T-helper 1 cell (primary cell): ENCODE results near the gene ARL15.

Experiments used
- DNase-seq, 5 donors: peaks; one replicate each; pipeline ENCODE4 v3.0.0-alpha.2; 2012 to 2020

The ARL15 gene

DNA sequence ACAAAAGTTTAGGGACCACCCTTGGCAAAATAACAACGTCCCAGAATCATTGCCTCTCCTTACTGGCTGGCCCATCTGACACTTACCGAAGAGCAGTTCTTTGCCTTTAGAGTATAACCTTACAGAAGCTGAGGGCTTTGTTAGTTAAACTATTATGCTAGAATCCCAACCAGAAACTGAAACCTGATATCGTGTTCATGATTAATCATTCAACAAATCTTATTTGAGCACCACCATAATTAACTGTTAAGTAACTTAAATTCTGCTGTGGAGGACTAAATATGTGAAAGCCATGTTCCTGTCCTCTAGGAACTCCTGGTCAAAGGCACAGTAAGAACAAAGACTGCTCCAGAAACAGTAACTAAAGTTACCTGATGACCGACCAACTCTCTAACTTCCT is 104.9 kb downstream of the ARL15 start:
- no peak for DNase-seq

DNA sequence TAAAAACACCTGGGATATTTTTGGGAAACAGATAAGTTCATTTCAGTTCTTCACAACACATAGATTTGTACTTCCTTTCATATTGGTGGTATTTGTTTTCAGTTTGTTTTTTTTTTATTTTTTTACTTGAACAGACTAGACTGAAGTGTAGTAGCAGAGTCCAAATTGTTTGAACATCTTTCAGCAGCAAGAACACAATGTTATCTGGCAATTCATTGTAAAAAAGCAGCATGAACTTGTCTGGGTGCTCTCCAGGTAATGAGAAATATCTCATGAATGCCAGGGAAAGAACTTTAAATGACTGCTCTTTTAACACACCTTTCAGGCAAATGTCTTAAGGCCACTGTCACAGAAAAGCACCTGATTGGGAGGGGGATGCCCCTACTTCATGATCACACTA is 113.4 kb downstream of the ARL15 start:
- no peak for DNase-seq

DNA sequence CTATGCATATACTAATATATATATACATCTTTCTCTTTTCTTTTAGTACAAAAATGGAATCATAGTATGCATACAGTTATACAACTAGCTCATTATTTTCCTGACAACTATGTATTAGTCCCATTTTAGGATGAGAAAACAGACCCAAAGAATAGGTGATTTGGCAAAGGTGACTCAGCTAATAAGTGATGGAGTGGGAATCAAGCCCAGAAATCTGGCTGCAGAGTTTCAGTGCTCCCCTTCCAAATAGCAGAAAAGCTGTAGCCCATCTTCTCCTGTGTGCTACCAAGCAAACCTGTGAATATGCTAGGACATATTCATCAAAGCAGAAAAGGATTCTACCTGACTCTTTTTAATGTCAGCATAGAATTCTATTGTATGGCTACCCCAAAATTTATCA is 114.7 kb downstream of the ARL15 start:
- no peak for DNase-seq

DNA sequence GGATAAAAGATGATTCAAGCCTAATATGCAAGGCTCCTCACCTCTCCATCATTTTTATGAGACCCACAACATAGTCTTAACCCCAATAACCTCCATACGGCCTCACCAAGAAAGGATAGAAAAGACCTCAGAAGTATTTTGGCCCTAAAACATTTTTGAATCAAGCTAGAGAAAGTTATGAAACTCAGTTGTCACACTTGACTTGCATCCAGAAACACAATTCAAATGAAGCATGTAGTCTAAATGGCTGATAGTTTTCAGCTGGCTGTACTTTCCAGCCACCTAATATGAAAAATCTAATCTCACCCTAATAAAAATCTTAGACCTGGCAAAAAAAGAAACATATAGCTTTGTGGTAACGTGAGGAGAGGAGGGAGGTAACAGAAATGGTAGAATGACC is 116.1 kb downstream of the ARL15 start:
- DNase-seq: no peak

DNA sequence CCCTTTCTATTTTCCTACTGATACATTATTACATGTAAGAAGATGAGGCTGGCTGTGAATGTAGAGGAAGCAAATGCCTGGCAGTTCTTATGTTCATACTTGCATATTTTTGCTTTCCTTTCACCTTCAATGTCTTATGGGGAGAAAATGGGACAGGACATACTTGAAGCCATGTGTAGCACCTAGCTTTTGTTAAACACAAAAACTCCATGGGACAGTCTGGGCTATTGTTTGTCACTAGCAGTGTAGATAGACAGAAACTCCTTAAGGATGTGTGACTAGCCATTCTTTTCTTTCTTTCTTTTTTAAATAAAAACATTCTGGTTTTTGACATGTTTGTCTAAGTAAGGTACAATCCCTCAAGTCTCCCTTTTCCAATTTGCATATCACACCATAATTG is 122.7 kb downstream of the ARL15 start:
- no peak for DNase-seq

DNA sequence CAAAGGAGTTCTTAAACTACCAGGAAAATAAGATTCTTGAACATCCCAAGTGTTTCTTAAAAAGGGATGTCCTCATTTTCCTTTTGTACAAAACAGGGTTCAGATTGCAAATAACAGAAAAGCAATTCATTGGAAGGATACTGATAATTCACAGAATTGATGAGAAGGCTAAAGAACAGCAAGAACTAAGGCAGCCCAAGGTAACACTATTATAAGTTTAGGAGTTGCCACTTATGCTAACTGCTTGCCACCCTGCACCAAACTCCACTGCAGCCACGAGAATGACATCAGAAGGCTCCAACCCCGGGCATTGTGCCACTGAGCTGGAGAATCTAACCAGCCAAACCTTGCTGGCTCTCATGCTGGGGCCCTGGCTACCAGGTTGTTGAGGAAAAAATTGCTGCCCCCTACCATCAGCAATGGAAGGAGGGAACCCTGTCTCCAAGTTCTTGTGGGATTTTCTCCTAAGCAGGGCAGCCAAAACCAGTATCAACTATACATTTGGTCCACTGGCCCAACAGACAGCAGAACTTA is 123.4 kb downstream of the ARL15 start:
- no peak for DNase-seq

DNA sequence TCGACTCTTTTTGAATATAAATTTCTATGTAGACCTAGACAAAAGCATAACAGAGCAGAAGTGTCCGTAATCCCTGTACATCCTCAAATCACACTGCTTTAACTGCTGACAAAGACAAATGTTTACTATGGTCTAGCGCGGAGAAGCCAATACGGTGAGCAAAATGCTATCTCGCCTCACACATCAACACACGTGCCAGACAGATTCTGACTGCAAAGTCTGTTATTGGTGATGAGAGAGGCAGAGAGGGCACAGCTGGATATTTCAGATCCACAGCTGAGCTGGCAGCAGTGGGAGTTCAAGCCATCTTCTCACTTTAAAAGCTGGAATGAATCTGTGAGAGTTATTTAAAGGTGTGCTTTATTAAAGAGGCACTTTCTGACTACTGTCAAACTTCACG is 124.3 kb downstream of the ARL15 start:
- DNase-seq: no peak

DNA sequence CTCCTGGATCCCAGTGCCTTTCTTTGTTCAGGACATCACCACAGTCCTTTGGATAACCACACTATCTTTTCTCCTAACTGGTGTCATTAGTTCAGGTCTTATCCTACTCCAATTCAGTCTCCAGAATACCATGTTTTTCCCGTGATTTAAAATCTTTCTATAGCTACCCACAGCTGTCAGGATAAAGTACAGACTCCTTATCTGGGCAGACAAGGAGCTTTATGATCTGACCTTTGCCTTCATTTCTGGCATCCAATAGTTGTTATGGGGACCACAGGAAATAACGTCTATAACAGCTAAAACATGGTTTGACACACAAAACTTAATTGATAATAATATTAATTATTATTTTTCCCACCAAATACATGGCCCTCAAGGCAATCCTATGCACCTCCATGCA is 125.6 kb downstream of the ARL15 start:
- DNase-seq: no peak

DNA sequence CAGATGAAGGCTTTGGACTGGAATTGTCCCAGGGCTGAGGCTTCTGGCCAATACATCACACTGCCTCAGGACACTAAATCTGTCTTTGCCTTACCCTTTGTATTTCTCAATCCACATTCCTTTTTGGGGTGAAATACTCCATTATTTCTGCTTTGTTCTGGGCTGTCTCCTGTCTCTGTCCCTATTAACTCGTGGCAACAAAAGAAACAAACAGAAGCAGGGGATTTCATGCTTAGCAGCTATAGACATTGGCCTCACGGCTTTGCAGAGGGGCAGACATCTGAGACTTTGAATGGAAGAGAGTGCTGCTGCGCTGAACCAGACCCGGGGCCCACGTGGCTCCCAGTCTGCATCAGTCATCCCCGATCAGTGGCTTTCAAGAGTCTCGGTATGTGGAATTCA is 129.7 kb downstream of the ARL15 start:
- DNase-seq: no peak

DNA sequence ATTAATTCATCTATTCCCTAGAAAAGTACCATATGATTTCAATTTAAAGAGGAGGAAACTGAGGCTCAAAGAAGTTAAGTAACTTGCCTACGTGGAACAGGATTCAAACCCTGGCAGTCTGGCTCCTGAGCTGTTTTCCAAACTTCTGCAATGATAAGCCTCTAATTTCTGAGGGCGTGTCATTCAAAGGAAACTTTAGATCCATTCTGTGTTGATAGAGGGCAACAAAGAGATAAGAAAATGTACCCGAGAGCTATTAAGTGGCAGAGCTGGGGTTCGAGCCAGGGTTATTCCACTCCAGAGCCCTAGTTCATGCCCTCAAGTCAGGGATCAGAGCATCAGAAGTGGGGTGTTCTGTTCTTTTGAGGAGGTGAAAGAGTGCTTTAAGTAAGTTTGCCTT is 131.4 kb downstream of the ARL15 start:
- DNase-seq: no peak

DNA sequence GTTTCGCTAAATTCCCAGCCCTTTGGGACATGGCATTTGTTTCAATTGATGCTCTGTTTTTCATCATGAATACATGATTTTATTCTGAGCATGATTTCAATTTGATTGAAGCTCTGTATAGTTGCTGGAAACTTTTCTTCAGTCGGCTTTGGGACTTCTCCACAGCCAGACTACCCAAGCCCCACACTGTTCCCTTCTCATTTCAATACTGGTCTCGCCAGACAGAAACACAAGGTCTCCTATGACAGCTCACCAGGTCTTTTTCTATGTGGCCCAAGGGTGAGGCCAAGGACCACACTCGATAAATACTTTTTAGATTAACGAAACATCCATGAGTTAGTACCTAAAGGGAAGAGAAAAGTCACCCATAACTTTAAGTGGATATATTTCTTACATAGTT is 132.2 kb downstream of the ARL15 start:
- DNase-seq: no peak

DNA sequence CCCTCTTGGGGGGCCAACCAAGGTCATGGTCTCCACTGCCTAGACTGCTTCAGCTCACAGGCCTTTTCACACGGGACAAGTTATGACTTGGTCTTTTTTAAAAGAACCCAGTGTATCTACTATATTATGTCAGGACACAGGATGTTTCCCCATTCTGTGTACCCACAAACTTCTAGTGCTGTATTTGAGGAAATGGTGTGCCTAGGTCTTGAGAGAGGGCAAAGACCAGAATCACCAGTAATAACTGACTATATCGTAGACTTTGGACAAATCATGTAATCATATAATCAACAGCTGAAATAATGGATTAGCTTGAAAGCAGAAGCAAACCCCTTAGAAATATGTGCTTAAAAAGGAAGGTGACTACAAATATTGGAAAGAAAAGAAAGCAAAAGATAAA is 133.3 kb downstream of the ARL15 start:
- no peak for DNase-seq

DNA sequence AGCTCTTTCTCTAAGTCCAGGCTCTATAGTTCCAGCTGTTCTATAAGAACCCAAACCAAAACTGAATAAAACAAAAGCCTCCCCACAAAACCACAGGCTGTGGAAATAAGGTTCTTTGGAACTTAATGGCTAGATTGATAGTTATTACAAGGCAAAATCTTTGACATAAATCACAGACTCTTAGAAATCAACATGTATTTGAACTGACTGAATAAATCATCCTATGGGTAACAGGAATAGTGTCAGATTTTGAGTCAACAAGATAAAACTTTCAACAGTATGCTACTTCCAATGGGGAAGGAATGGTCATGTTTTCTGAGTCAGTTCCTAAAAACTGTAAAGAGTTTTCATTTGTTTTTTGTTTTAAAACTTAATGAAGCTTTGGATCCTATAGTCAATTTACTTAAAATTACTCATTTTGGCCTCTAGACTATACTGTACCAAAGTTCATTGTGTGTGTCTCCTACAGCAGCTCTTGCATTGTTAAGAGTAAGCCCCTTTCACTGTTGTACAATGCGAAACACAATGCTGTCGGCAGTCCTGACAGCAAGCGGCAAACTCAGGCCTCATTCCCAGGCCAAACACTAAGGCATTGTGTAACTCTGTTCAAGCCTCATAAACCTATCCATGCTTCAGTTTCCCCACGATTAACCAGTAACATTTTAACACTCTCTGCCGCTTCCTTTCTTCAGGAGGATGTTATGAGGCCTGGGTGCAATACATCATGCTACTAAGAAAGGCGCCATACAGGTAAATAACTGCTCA is 134.1 kb downstream of the ARL15 start:
- DNase-seq: no peak

DNA sequence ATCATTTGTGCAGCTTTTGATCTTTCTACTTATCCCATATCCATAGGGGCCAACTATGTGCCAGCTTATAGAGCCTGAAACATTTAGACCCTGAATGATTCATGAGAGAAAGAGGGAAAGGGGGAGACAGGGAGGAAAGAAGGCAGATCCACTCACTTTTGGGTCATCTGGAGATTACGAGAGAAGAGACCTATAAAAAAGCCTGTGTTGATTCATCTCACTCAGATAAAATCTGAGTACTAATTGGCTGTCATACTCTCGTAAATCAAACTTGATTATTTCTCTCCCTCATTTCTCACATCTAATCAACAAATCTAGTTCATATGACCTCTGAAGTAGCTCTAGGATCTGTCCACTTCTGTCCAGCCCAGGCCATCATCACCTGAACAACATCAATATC is 137.1 kb downstream of the ARL15 start:
- DNase-seq: no peak

DNA sequence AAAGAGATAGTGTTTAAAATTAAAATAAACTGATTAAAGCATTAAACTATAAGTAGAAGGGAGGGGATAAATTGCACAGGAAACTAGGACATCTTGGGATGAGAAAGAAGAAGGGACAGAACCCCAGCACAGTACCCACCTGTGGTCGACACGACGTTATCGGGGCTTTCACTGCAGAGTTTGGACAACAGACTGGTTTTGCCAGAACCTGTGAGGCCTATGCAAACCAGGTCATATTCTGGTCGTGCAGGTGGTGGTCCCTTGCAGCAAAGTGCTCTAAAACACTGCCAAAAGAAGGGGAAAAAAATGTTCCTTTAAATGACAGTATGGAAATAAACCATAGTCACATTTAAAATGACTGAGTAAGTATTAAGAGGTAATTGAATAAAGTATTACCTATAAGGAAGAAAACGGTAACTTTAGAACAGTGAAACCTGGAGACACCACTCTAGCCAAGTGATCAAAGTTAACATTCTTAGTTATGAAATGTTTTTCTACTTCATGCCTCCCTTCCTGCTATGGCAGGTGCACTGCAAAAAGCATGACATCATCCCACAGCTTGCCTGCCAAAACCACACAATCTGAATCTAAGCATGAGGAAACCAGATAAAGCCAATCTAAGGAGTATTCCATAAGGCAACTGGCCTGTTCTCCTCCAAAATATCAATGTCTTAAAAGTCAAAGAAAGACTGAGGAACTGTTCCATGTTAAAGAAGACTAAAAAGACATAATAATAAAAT is 138.6 kb downstream of the ARL15 start:
- peak in 1 of 5 donors; percentile 6 for DNase-seq

DNA sequence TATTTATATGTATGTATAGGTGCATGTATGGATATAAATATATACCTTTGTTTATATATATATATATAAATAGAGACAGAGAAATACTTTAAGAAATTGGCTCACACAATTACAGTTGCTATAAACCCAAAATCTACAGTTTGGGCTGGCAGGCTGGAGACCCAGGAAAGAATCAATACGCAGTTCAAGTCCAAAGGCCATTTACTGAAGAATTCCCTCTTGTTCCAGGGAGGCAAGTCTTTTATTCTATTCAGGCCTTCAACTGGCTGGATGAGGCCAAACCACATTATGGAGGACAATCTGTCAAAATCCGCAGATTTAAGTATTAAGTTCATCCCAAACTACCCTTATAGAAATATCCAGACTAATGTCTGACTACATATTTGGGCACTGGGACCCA is 144.7 kb downstream of the ARL15 start:
- no peak for DNase-seq

DNA sequence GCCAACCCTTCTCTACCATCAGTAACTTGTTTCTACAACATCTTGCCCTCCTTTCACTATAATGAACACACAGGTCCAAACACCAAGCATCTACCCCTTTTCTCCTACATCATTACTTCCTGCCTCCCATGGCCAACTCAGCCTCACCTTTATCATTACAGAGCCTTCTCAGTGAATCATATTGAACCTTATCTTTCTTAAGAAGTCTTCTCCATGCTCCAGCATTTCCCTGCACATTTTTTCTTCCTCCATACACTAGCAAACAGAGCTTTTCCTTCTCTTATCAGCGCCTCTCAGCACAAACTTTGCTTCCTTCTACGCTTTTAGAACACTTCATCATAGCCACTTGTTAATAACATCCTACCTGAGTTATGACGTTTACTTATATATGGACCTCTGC is 148.2 kb downstream of the ARL15 start:
- DNase-seq: no peak

DNA sequence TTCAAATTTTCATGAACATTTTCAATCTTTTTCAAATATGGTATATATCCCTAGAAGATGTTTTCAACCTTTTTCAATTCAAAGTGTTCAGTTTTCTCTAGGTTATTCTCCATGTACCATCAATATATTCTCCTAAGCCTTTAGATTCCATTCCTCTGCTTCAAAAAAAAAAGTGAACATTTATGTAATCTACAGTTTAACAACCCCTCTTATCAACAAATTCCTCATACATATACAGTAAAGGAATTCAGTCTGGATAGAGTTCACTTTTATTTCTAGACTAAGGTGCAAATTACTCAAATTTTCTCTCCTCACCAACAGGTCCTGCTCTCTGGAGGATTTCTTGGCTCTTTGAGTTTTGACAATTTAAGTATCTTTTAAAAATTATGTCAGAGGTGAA is 150.0 kb downstream of the ARL15 start:
- no peak for DNase-seq

DNA sequence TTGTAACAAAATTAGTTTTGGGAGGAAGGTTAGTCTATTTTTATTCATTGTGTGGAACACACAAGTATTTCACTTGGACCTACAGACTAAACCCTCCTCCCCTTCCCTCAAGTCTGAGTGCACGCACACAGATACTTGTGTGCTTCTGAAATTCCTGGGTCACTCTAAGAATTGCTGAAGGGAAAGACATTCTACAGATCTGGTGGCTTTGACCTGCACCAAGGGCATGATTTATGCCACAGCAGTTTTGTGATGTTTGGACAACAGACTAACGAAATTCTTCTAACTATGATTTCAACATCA is 150.5 kb downstream of the ARL15 start:
- DNase-seq: no peak

DNA sequence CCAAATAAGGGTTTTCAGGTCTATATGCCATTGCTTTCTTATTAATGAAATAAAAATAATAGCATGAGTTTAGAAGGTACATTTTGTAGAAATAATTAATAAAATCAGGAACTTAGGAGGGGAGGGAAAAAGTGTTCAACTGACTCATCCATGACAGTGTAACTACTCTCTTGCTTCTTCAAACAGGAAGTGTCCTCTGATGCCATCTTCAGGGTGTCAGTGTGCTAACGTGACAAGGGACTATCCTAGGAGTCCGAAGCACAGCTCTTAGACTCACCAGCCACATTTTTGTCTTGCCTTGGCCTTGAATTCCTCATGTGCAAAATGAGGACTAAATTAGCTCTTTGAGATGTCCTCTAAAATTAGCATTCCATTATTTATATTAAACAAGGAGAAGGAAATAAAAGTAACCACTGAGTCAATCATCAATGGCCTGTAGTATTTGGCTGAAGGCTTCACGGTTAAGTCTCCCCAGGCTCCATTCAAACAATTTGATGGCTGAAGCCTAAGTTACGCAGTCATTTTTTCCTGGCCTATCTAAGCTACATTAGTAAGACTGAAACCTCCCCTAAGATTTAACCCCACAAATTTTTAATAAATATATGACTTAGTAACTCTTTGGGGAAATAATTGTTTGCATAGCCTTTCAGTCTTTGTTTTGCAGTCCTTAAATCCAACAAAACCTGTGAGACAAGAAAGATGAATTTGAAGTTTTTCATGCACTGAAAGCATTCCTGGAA is 151.1 kb downstream of the ARL15 start:
- DNase-seq: no peak

DNA sequence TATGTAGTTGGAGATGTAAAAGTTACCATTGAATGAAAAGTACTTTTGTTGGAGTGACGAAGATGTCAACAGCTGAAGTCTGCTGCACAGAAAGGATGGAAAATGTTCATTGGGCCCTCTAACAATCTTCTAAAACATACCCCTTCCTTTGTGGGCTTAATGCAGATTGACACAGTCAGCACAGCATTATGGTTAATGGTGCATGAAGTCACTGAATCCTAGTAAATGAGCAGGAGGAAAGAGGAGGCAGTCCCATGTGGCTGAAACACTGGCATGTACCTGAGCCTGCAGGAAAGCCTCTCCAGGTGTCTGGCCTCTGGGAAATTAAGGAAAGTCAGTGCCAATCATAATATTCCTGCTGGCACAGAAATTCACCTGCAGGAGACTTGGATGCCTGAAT is 153.8 kb downstream of the ARL15 start:
- no peak for DNase-seq

DNA sequence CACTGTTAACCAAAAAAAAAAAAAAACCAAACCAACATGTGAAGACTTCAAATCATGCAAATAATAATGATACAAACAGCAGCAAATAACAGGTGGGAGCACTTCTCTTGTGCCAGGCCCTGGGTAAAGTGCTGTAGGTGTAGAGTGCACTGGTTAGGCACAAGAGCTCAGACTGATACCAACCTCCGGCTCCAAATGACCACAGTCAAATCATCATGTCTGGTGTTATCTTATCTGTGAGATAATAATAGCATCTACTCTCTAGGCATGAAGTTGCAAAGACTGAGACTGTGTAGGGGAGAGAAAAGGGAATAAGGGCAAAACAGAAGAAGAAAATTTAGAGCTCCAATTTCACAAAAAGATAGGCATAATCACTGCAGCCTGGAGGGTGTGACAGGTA is 159.5 kb downstream of the ARL15 start:
- DNase-seq: no peak

DNA sequence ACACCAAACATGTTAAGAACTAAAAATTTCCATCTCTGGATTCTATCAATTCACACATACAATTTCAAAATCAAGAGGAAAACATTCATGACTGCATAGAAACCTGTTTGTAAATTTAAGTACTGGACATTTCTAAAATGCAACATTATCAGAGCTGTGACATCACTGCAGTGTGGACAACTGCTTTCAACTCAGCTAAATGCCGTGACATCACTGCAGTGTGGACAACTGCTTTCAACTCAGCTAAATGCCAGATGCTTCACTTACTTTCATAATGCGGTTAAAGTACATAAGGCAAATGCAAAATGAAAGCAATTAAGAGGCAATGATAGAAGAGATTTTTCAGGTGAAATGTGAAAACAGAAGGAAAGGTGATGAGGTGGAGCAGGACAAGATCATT is 161.5 kb downstream of the ARL15 start:
- no peak for DNase-seq
